GM21717 (cell line): ENCODE results near the gene RAI14.
"Not testable (repeated sequence)": the region's sequence is repeated elsewhere in the genome, so short reads cannot be mapped to it uniquely, and the experiment has no call there.

ENCODE experiments used
- ATAC-seq: cut with Tn5 transposase; IDR thresholded peaks from one replicate; pipeline ENCODE4 v1.9.1; 2021; ENCODE audit warnings: mild to moderate bottlenecking, moderate library complexity; ENCODE audit not compliant: unreplicated experiment

Gene RAI14

GRCh38 chr5:34724741-34725140 lies 68.6 kb downstream of the RAI14 start:
- no peak for ATAC-seq

DNA sequence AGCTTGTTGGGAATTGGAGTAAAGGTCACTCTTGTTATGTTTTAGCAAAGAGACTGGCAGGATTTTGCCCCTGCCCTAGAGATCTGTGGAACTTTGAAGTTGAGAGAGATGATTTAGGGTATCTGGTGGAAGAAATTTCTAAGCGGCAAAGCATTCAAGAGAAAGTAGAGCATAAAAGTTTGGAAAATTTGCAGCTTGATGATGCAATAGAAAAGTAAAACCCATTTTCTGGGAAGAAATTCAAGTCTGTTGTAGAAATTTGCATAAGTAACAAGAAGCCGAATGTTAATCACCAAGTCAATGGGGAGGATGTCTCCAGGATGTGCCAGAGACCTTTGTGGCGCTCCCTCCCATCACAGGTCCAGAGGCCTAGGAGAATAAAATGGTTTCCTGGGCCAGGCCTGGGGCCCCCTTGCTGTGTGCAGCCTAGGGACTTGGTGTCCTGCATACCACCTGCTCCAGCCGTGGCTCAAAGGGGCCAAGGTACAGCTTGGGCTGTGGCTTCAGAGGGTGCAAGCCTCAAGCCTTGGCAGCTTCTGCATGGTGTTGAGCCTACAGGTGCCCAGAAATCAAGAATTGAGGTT lies 71.1 kb downstream of the RAI14 start:
- ATAC-seq: not testable (repeated sequence)

DNA sequence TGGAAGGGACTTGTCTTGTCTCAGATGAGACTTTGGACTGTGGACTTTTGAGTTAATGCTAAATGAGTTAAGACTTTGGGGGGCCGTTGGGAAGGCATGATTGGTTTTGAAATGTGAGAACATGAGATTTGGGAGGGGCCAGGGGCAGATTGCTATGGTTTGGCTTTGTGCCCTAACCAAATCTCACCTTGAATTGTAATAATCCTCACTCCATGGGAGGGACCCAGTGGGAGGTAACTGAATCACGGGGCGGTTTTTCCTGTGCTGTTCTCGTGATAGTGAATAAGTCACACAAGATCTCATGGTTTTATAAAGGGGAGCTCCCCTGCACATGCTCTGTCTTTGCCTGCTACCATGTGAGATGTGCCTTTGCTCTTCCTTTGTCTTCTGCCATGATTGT lies 72.1 kb downstream of the RAI14 start:
- no peak for ATAC-seq

GRCh38 chr5:34731435-34732232 lies 75.5 kb downstream of the RAI14 start:
- ATAC-seq: no peak

GRCh38 chr5:34734326-34734725 lies 78.2 kb downstream of the RAI14 start:
- ATAC-seq: no peak

DNA sequence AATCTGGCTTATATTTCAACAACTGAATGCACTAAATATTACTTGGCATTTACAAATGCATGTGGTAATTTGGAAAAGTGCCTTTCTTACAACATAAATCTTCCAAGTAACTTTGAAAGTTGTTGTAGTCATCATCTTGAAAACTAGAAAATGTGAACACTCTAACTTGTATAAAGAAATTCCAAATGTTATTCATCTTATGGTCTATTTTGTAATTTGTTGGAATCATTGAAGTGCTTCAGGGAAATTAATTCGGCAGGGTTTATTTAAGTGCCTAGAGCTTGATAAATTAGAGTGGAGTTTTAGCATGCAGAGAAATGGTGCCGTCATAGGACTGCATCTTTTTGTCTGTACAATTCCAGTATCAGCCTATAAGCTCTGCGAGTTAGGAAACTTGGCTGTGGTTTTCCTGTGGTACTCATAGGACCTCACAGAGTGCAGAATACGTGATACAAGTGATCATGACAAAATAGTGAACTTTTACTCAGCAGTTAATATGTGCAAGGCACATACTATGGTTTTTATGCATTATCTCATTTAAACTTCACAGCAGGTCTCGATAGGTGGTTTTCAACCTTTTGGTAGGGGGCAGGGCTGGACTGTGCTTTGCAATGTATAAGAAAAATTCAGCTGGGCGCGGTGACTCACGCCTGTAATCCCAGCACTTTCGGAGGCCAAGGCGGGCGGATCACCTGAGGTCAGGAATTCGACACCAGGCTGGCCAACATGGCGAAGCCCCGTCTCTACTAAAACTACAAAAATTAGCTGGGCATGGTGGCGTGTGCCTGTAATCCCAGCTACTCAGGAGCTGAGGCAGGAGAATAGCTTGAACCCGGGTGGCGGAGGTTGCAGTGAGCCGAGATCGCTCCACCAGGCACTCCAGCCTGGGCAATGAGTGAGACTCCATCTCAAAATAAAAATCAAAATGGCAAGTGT lies 79.6 kb downstream of the RAI14 start:
- ATAC-seq: no peak

- ATAC-seq: no peak
Measured at GRCh38 chr5:34736445-34737115, 80.5 kb downstream of the RAI14 start.

DNA sequence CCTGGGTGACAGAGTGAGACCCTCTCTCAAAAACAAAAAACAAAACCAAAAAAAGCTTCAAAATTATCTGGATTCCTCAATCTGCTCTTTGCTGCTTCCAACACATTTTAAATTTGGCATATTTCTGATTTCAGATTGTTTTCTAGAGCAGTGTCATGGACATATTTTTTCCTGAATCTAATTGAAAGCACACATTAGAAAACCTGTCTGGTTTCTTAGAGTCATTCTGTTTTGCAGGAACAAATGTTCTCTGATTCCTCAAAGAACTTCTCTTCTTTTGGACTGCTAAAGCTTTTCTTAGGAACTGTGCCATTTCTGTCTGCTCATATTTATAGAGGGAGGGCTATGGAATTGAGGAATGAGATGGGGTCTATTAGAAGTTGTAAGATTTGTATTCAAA lies 81.6 kb downstream of the RAI14 start:
- no peak for ATAC-seq

GRCh38 chr5:34738381-34738780 lies 82.3 kb downstream of the RAI14 start:
- no peak for ATAC-seq

- ATAC-seq: no peak
Measured at GRCh38 chr5:34740389-34740806, 84.3 kb downstream of the RAI14 start.

GRCh38 chr5:34742061-34742460 lies 85.9 kb downstream of the RAI14 start:
- ATAC-seq: no peak

DNA sequence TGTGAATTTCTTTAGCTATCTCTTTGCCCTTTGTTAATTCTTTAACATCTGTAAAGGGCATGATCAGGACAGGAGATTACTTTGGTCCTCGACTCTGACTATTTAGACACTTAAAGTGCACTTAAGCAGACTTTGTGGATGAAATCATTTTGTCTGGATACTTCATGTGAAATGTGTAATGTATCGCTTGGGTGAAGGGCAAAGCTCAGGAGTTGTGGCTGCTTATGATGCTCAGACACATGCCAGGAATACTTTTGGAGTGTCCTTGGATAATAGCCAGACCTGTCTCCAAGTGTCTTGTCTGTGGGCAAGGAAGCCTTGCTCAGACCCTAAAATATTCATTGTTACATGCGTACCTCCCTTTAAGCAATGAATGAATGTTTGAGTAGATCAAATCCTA lies 87.8 kb downstream of the RAI14 start:
- ATAC-seq: no peak

DNA sequence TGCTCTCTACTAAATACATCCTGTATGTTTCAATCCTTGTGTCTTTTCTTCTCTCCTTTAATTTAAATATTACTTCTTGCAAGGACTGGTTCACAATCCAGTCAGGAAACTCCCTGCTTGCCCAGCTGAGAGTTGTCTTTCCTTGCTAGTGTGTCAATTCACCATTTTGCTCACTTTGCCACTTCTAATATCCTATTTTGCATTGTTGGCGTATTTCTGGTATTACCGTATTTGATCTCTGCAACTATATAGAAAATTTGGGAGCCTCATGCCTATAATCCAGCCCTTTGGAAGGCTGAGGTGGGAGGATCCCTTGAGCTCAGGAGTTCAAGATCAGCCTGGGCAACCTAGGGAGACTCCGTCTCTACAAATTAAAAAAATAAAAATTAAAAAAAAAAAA lies 92.3 kb downstream of the RAI14 start:
- ATAC-seq: no peak

DNA sequence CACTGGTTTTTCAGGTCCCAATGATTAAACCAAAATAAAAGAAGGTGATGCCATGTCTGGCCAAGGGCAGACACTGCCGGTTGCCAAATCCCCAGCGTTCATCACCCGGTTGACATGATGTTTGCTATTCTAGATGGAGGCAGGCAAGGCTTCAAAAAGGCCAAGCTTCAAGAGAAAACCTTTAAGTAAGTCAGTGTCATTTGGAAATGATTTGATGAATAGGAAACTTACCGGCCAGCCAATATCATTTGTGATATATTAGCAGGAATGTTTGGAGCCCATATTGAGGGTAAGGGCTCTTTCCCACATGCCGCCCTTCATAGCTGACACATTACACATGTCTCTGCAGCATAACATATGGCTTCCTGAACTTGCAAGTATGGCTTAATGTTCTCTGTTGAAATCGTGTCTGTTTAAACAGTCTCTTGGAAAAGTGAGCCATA lies 93.3 kb downstream of the RAI14 start:
- no peak for ATAC-seq

DNA sequence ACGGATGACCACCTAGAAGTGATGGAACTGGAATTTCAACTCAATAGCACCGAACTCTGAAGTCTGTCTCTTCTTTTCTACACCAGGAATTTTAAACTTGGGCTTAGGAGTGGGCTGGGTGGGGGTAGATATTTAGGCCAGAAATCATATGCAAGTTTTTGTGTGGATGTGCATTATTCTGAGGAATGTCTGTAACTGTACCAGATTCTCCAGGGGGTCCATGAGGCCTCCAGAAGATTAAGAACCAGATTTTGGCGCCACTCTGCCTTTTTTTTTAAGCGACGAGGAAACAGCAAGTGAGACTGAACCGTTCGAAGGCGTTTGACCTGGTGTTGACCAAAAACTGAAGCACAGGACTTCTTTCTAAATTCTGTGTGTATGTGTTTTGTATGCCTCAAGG lies 94.1 kb downstream of the RAI14 start:
- no peak for ATAC-seq

DNA sequence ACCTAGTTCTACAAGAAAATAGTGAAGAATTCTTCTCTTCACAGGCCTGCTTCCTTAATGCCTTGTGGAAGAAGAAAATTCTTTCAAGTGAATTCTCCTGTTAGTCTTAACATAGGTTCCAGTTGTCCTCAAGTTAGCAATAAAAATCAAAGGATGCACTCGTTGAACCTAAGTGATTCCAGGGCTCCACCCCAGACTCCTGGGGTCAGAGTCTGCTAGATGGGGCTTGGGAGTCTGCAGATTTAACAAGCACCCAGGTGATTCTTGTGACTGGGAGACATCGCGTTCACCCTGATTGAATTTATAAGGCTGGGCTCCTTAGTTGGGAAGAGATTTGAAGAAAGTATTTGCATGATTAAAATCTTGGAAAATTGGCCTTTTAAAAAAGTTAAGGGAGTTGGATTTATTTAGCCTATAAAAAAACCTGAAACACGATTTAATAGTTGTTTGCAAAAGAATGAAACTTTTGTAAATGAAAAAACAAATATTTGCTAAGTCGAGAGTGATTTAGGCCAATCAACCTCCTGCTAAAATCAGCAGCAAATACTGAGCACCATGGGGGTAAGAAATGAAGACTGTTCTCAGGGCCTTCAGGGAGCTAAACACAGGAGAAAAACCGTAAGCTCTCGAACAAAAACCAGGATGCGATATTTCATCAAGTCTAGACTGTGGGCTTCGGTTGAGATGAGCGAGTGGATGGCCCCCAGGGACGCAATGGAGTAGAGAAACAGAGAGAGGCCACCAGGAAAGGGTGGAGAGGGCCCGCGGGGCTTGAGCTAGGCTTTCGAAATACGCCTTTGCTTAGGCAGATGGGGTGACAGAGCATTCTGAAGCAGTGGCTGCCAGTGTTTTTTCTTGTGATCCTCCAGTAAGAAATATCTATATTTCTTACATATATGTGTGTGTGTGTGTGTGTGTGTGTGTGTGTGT lies 95.9 kb downstream of the RAI14 start:
- ATAC-seq: no peak

GRCh38 chr5:34753236-34753635 lies 97.1 kb downstream of the RAI14 start:
- not testable (repeated sequence) for ATAC-seq

DNA sequence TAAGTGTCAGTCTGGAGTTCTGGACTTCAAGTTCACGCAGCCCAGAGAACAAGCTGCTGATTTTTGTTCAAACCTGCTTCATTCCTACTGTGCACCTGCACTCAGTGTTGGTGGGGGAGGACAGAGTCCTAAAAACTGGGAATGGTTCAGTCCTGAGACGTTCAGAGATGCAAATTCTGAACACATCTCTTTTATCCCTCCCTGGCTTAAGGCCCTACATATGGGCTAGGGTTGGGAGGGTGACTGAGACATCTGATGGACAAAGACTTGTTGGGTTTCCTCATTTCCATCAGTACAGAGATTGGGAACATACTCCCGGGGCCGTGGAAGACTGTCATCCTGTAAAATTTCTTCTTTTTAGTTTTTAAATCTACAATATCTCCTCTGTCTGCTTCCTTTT lies 99.8 kb downstream of the RAI14 start:
- ATAC-seq: no peak

GRCh38 chr5:34756781-34757624 lies 100.9 kb downstream of the RAI14 start:
- no peak for ATAC-seq
